HCT116 (cell line): ENCODE data around the gene TLE5. TPM values are rescaled to one million over a fixed set of nuclear protein-coding genes. Genes with fewer than 3 reads are reported as not detected.

Experiments used
- ATAC-seq: fragments of 200-7000 bp; cut with Tn5 transposase; 2 replicates; pipeline ENCODE4 v1.9.1; 2020; ENCODE audit warnings: mild to moderate bottlenecking, moderate library complexity
- BruUV-seq: library from RNA; stranded (reverse); fragments of 400-500 nt; replicated peaks from 2 replicates; lab custom pipeline; 2021; lab: Mats Ljungman, UMichigan
- CTCF ChIA-PET: fragments of 300-600 bp; sonication (Branson Sonifier 250); formaldehyde crosslinking; loops from one replicate; lab custom pipeline; 2021; ENCODE audit warnings: antibody characterized with exemption; lab: Charles Lee
- POLR2A ChIA-PET: fragments of 300-600, 350-600 bp; sonication (Branson Sonifier 250); formaldehyde crosslinking; loops from one replicate; lab custom pipeline; 2021; ENCODE audit warnings: antibody characterized with exemption; lab: Charles Lee
- RAD21 ChIA-PET, 2 experiments: fragments of 300-600 bp; sonication (Branson Sonifier 250); formaldehyde crosslinking; loops; one replicate each; lab custom pipeline; 2023; ENCODE audit warnings: low total read pairs in 2 of 2; ENCODE audit not compliant: uncharacterized antibody in 2 of 2, unreplicated experiment in 2 of 2, low non-redundant PET in 1 of 2; lab: Charles Lee
- DNase-seq: peaks from one replicate; pipeline ENCODE4 v3.0.0-alpha.2; 2010; ENCODE audit warnings: low read depth, low spot score
- H2AFZ ChIP-seq: fragments of 200-600 bp; shearing (Covaris generic), sonication (generic); 2 replicates; pipeline ENCODE4 v1.6.1; 2017; ENCODE audit warnings: low read depth, mixed run types, mixed read lengths, antibody characterized with exemption, low read length; ENCODE audit not compliant: poor library complexity, severe bottlenecking
- H3K27ac ChIP-seq: 2 replicates; pipeline ENCODE4 v1.5.1; 2012; ENCODE audit warnings: low read depth, low read length
- H3K27me3 ChIP-seq: fragments of 200-600 bp; sonication (generic); 2 replicates; pipeline ENCODE4 v1.6.1; 2016; ENCODE audit warnings: mixed run types, low read length, mixed read lengths; ENCODE audit not compliant: insufficient read depth
- H3K36me3 ChIP-seq, 2 experiments: fragments of 200-500 bp in 1 of 2; fragments of 200-600 bp in 1 of 2; sonication (Bioruptor generic) in 1 of 2; sonication (generic) in 1 of 2; 2 replicates each; pipeline versions ENCODE4 v1.5.1 to v1.6.1; 2014 to 2016; ENCODE audit warnings: low read length in 2 of 2, inconsistent platforms in 1 of 2, mixed read lengths in 1 of 2, mixed run types in 1 of 2; ENCODE audit not compliant: insufficient read depth in 2 of 2, control insufficient read depth in 1 of 2
- H3K4me1 ChIP-seq, 2 experiments: fragments of 200-600 bp in 1 of 2; sonication (generic) in 1 of 2; 2 replicates each; pipeline versions ENCODE4 v1.5.1 to v1.6.1; 2012 to 2017; ENCODE audit warnings: low read length in 2 of 2, inconsistent platforms in 1 of 2, mild to moderate bottlenecking in 1 of 2, mixed read lengths in 1 of 2, mixed run types in 1 of 2, moderate library complexity in 1 of 2; ENCODE audit not compliant: insufficient read depth in 2 of 2, control insufficient read depth in 1 of 2
- H3K4me2 ChIP-seq: fragments of 200-600 bp; sonication (generic); 2 replicates; pipeline ENCODE4 v1.6.1; 2017; ENCODE audit warnings: mixed run types, low read length, mixed read lengths
- H3K4me3 ChIP-seq, 2 experiments: fragments of 200-600 bp in 1 of 2; sonication (generic) in 1 of 2; replicated peaks in 1 of 2; 2 replicates each; pipeline ENCODE4 v1.5.1; 2011 to 2016; ENCODE audit warnings: low read length in 2 of 2, control low read depth in 1 of 2, low read depth in 1 of 2, mild to moderate bottlenecking in 1 of 2, mixed read lengths in 1 of 2, mixed run types in 1 of 2
- H3K79me2 ChIP-seq: fragments of 200-600 bp; sonication (generic); 2 replicates; pipeline ENCODE4 v1.6.1; 2017; ENCODE audit warnings: mild to moderate bottlenecking, mixed run types, low read length, moderate library complexity, mixed read lengths; ENCODE audit not compliant: insufficient read depth
- H3K9ac ChIP-seq: fragments of 200-600 bp; sonication (generic); 2 replicates; pipeline ENCODE4 v1.6.1; 2016; ENCODE audit warnings: low read length, mixed read lengths
- H3K9me2 ChIP-seq: fragments of 200-600 bp; sonication (generic), shearing (Covaris generic); 2 replicates; pipeline ENCODE4 v1.6.1; 2017; ENCODE audit warnings: mixed run types, mild to moderate bottlenecking, moderate library complexity; ENCODE audit not compliant: insufficient read depth
- H3K9me3 ChIP-seq, 2 experiments: fragments of 200-500 bp in 1 of 2; fragments of 200-600 bp in 1 of 2; sonication (Bioruptor generic) in 1 of 2; sonication (generic) in 1 of 2; 2 replicates each; pipeline ENCODE4 v1.6.1; 2014 to 2017; ENCODE audit warnings: low read length in 2 of 2, mixed read lengths in 2 of 2, inconsistent platforms in 1 of 2, low read depth in 1 of 2, mild to moderate bottlenecking in 1 of 2, mixed run types in 1 of 2, moderate library complexity in 1 of 2; ENCODE audit not compliant: control insufficient read depth in 1 of 2, insufficient read depth in 1 of 2
- H4K20me1 ChIP-seq: fragments of 200-600 bp; sonication (generic), shearing (Covaris generic); 2 replicates; pipeline ENCODE4 v1.6.1; 2017; ENCODE audit warnings: mixed run types, mild to moderate bottlenecking, moderate library complexity; ENCODE audit not compliant: insufficient read depth
- ATF3 ChIP-seq: IDR thresholded peaks from 2 replicates; pipeline ENCODE4 v1.6.1; 2012
- CTCF ChIP-seq, 3 experiments: fragments of 200-600 bp in 1 of 3; sonication (generic) in 1 of 3; IDR thresholded peaks in 2 of 3; conservative IDR thresholded peaks in 1 of 3; 2 replicates each; pipeline ENCODE4 v1.5.1; 2012 to 2017; ENCODE audit warnings: low read depth in 2 of 3, low read length in 2 of 3, antibody characterized with exemption in 1 of 3, borderline replicate concordance in 1 of 3, control low read depth in 1 of 3, mild to moderate bottlenecking in 1 of 3, mixed read lengths in 1 of 3, mixed run types in 1 of 3, moderate library complexity in 1 of 3; ENCODE audit not compliant: insufficient read depth in 1 of 3
- EGR1 ChIP-seq: IDR thresholded peaks from 2 replicates; pipeline ENCODE4 v1.6.1; 2012; ENCODE audit warnings: low read depth
- ELF1 ChIP-seq: IDR thresholded peaks from 2 replicates; pipeline ENCODE4 v1.6.1; 2012; ENCODE audit warnings: low read depth, borderline replicate concordance
- EZH2phosphoT487 ChIP-seq: fragments of 200-600 bp; IDR thresholded peaks from 2 replicates; pipeline ENCODE4 v1.6.1; 2018; ENCODE audit warnings: antibody characterized with exemption, borderline replicate concordance
- FOSL1 ChIP-seq: IDR thresholded peaks from 2 replicates; pipeline ENCODE4 v1.6.1; 2012; ENCODE audit warnings: low read depth
- JUND ChIP-seq: IDR thresholded peaks from 2 replicates; pipeline ENCODE4 v1.6.1; 2012
- POLR2A ChIP-seq: IDR thresholded peaks from 2 replicates; pipeline ENCODE4 v1.7.0; 2011; ENCODE audit warnings: borderline replicate concordance; ENCODE audit not compliant: insufficient read depth, insufficient read length; ENCODE audit errors: extremely low read depth
- POLR2AphosphoS5 ChIP-seq: IDR thresholded peaks from 2 replicates; pipeline ENCODE4 v1.6.1; 2011; ENCODE audit warnings: mild to moderate bottlenecking, low read depth, low read length, moderate library complexity
- RAD21 ChIP-seq: IDR thresholded peaks from 2 replicates; pipeline ENCODE4 v1.6.1; 2012; ENCODE audit warnings: low read depth, mild to moderate bottlenecking
- SIN3A ChIP-seq: IDR thresholded peaks from 2 replicates; pipeline ENCODE4 v1.6.1; 2012; ENCODE audit warnings: low read depth
- SRF ChIP-seq: IDR thresholded peaks from 2 replicates; pipeline ENCODE4 v1.6.1; 2012; ENCODE audit warnings: low read depth
- TCF7L2 ChIP-seq: IDR thresholded peaks from 2 replicates; pipeline ENCODE4 v1.7.0; 2011; ENCODE audit warnings: borderline replicate concordance, inconsistent platforms; ENCODE audit not compliant: insufficient read depth, insufficient read length; ENCODE audit errors: extremely low read depth
- ZBTB33 ChIP-seq: IDR thresholded peaks from 2 replicates; pipeline ENCODE4 v1.6.1; 2011; ENCODE audit warnings: mild to moderate bottlenecking, low read length, moderate library complexity; ENCODE audit not compliant: insufficient replicate concordance; ENCODE audit errors: extremely low read depth
- ZFX ChIP-seq: fragments of 450-650 bp; IDR thresholded peaks from 2 replicates; pipeline ENCODE4 v1.6.1; 2017
- intact Hi-C: fragments of 100-400 bp; cut with micrococcal nuclease; formaldehyde crosslinking; loops from 2 replicates; pipeline ENCODE4 v1.10.0; 2022
- total RNA-seq: library from RNA; stranded (reverse); gene quantifications from one replicate; pipeline ENCODE4 v1.2.1, GENCODE V29; 2021; ENCODE audit not compliant: unreplicated experiment

The TLE5 gene
- total RNA-seq, 1 experiment from 2014 or later, result 263 TPM

- TF ChIP-seq CTCF (IDR thresholded peaks at IDR 0.05 in 2 of 3, conservative IDR thresholded peaks at IDR 0.05 in 1 of 3; ENCODE audit: borderline replicate concordance in 1 of 3, insufficient read depth in 1 of 3, low read depth in 2 of 3, low read length in 2 of 3) (peak in 2 of 3 experiments; percentile 17 to 26; a peak in 3 of 6 replicates), EGR1 (peak; percentile 69), RAD21 (no peak), ELF1 (no peak)
Measured at GRCh38 chr19:3061182-3062161, 823 bp downstream of the TLE5 start (continued).

- Histone ChIP-seq H3K9ac (peak overlapping the region; percentile 81), H2AFZ (no peak overlapping the region), H3K4me2 (peak overlapping the region; percentile 71), H3K27me3 (no peaks in the 10 kb centered on the region), H3K4me3 (peak overlapping the region; percentile 72 to 80), H3K4me1 (peaks cover 20 to 46% of the 10 kb centered on the region in 2 experiments), H3K79me2 (peaks cover 41% of the 10 kb centered on the region), H3K27ac (peak overlapping the region; percentile 91), H4K20me1 (no peaks in the 10 kb centered on the region), H3K36me3 (peaks cover 13 to 15% of the 10 kb centered on the region in 2 experiments), H3K9me3 (no peaks in the 10 kb centered on the region), H3K9me2 (no peaks in the 10 kb centered on the region)
- intact Hi-C loops, result no loop called here
- no TSS peak for BruUV-seq
- DNase-seq, result no peak
- ChIA-PET CTCF (no interaction called here), POLR2A (no interaction called here), RAD21 (no interaction called here)
- ATAC-seq, result no peak
- TF ChIP-seq ZFX (no peak), POLR2AphosphoS5 (no peak), EZH2phosphoT487 (no peak), JUND (no peak), TCF7L2 (no peak), POLR2A (no peak), CTCF (IDR thresholded peaks at IDR 0.05 in 2 of 3, conservative IDR thresholded peaks at IDR 0.05 in 1 of 3; ENCODE audit: borderline replicate concordance in 1 of 3, insufficient read depth in 1 of 3, low read depth in 2 of 3, low read length in 2 of 3) (no peak), SRF (no peak), ZBTB33 (no peak), ATF3 (no peak), FOSL1 (no peak), SIN3A (no peak)
Measured at GRCh38 chr19:3060857-3061181, 1.5 kb downstream of the TLE5 start.
